ENCODE results near the gene WASF3.

- no peak for TF ChIP-seq CTCF (IDR thresholded peaks at IDR 0.05)
- TF ChIP-seq POLR2A (IDR thresholded peaks at IDR 0.05), result no peak
Measured at GRCh38 chr13:26708007-26708297, 150.5 kb downstream of the WASF3 start.

Data from esophagus squamous epithelium (tissue), 4 donors.